ENCODE data around the gene MYB. TPM values are rescaled to one million over a fixed set of nuclear protein-coding genes. Genes with fewer than 3 reads are reported as not detected.
"Not testable (repeated sequence)": the region's sequence is repeated elsewhere in the genome, so short reads cannot be mapped to it uniquely, and the experiment has no call there.

The MYB gene
- total RNA-seq, 1 experiment from 2014 or later = 6.1 TPM

DNA sequence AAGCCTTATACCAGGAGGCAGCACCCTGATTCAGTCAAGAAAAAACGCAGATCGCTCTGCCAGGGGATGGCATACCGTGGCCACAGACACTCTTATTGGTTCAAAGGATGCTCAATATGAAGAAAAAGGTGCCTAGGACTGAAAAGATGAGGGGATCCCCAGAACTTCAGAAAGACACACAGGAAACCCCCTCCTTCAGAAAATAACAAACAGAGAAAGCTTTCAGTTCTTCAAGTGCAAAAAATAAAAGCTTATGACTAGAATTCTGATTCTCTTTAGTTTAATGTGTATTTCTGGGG, 17.7 kb upstream of the MYB start (continued):
- TF ChIP-seq, protein P1, sequence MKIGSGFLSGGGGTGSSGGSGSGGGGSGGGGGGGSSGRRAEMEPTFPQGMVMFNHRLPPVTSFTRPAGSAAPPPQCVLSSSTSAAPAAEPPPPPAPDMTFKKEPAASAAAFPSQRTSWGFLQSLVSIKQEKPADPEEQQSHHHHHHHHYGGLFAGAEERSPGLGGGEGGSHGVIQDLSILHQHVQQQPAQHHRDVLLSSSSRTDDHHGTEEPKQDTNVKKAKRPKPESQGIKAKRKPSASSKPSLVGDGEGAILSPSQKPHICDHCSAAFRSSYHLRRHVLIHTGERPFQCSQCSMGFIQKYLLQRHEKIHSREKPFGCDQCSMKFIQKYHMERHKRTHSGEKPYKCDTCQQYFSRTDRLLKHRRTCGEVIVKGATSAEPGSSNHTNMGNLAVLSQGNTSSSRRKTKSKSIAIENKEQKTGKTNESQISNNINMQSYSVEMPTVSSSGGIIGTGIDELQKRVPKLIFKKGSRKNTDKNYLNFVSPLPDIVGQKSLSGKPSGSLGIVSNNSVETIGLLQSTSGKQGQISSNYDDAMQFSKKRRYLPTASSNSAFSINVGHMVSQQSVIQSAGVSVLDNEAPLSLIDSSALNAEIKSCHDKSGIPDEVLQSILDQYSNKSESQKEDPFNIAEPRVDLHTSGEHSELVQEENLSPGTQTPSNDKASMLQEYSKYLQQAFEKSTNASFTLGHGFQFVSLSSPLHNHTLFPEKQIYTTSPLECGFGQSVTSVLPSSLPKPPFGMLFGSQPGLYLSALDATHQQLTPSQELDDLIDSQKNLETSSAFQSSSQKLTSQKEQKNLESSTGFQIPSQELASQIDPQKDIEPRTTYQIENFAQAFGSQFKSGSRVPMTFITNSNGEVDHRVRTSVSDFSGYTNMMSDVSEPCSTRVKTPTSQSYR (CRISPR knock-in tag; IDR thresholded peaks at IDR 0.05) = no peak

GRCh38 chr6:135164387-135164786, 16.7 kb upstream of the MYB start:
- DNase-seq (ENCODE audit: low spot score); POLR2A ChIA-PET; H3K9me3 Mint-ChIP-seq; ATAC-seq; H3K27ac Mint-ChIP-seq; H3K4me1 Mint-ChIP-seq; H3K27me3 Mint-ChIP-seq (ENCODE audit: low read depth); CTCF ChIA-PET; H3K4me3 Mint-ChIP-seq; H3K36me3 Mint-ChIP-seq: not testable (repeated sequence)

GRCh38 chr6:135165031-135165430, 16.1 kb upstream of the MYB start:
- ATAC-seq = no peak
- H3K27ac Mint-ChIP-seq = no peak overlapping the region
- H3K4me3 Mint-ChIP-seq = no peak overlapping the region
- ChIA-PET POLR2A (no interaction called here), CTCF (no interaction called here)
- H3K9me3 Mint-ChIP-seq = no peaks in the 10 kb centered on the region
- no peak for TF ChIP-seq FOXK1 (CRISPR knock-in tag; IDR thresholded peaks at IDR 0.05)
- no peak for TF ChIP-seq ELF4 (CRISPR knock-in tag; IDR thresholded peaks at IDR 0.05; ENCODE audit: low read depth)
- TF ChIP-seq MXD4 (CRISPR knock-in tag; IDR thresholded peaks at IDR 0.05; ENCODE audit: borderline replicate concordance) = no peak
- TF ChIP-seq, protein P2, sequence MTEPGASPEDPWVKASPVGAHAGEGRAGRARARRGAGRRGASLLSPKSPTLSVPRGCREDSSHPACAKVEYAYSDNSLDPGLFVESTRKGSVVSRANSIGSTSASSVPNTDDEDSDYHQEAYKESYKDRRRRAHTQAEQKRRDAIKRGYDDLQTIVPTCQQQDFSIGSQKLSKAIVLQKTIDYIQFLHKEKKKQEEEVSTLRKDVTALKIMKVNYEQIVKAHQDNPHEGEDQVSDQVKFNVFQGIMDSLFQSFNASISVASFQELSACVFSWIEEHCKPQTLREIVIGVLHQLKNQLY (CRISPR knock-in tag; IDR thresholded peaks at IDR 0.05) = no peak
- TF ChIP-seq, protein P3, sequence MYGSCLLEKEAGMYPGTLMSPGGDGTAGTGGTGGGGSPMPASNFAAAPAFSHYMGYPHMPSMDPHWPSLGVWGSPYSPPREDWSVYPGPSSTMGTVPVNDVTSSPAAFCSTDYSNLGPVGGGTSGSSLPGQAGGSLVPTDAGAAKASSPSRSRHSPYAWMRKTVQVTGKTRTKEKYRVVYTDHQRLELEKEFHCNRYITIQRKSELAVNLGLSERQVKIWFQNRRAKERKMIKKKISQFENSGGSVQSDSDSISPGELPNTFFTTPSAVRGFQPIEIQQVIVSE (CRISPR knock-in tag; IDR thresholded peaks at IDR 0.05; ENCODE audit: borderline replicate concordance) = no peak
- TF ChIP-seq JUN (CRISPR knock-in tag; IDR thresholded peaks at IDR 0.05) = no peak
- no peak for TF ChIP-seq TCF7 (CRISPR knock-in tag; IDR thresholded peaks at IDR 0.05; ENCODE audit: low read depth)
- TF ChIP-seq ZBTB43 (CRISPR knock-in tag; IDR thresholded peaks at IDR 0.05) = no peak
- no peak for TF ChIP-seq NFYB (CRISPR knock-in tag; conservative IDR thresholded peaks at IDR 0.05; ENCODE audit: low read depth)
- TF ChIP-seq ZNF671 (CRISPR knock-in tag; IDR thresholded peaks at IDR 0.05) = no peak
- no peak for TF ChIP-seq ATF6 (CRISPR knock-in tag; IDR thresholded peaks at IDR 0.05)
- TF ChIP-seq ZNF121 (CRISPR knock-in tag; IDR thresholded peaks at IDR 0.05) = no peak
- TF ChIP-seq PRRX2 (CRISPR knock-in tag; IDR thresholded peaks at IDR 0.05) = no peak
- TF ChIP-seq PREB (CRISPR knock-in tag; IDR thresholded peaks at IDR 0.05; ENCODE audit: borderline replicate concordance) = no peak
- no peak for TF ChIP-seq ETV6 (CRISPR knock-in tag; IDR thresholded peaks at IDR 0.05)
- no peak for TF ChIP-seq CREM (CRISPR knock-in tag; IDR thresholded peaks at IDR 0.05)
- no peak for TF ChIP-seq ZNF317 (CRISPR knock-in tag; IDR thresholded peaks at IDR 0.05; ENCODE audit: borderline replicate concordance, low read depth)
- no peak for TF ChIP-seq CBFB (CRISPR knock-in tag; IDR thresholded peaks at IDR 0.05; ENCODE audit: low read depth)
- H3K27me3 Mint-ChIP-seq (ENCODE audit: low read depth) = no peaks in the 10 kb centered on the region
- no peaks in the 10 kb centered on the region for H3K36me3 Mint-ChIP-seq
- H3K4me1 Mint-ChIP-seq = peaks cover 3% of the 10 kb centered on the region
- no peak for DNase-seq (ENCODE audit: low spot score)

Data from WTC11 (cell line).